ENCODE results near the gene SERINC5. TPM values are rescaled to one million over a fixed set of nuclear protein-coding genes. Genes with fewer than 3 reads are reported as not detected.

Gene SERINC5
- total and polyA plus RNA-seq, 8 donors = 36.7 to 80.7 (median 47.1) TPM

- Histone ChIP-seq H3K9me3 (no peaks in the 10 kb centered on the region), H3K36me3 (peaks cover 0 to 6% of the 10 kb centered on the region in 2 donors), H3K27ac (no peak overlapping the region), H3K27me3 (no peaks in the 10 kb centered on the region), H3K4me1 (peaks cover 6 to 20% of the 10 kb centered on the region in 2 donors), H3K4me3 (no peak overlapping the region)
- intact Hi-C loops (cut with DNase I) = no loop called here
- TF ChIP-seq, protein P1, sequence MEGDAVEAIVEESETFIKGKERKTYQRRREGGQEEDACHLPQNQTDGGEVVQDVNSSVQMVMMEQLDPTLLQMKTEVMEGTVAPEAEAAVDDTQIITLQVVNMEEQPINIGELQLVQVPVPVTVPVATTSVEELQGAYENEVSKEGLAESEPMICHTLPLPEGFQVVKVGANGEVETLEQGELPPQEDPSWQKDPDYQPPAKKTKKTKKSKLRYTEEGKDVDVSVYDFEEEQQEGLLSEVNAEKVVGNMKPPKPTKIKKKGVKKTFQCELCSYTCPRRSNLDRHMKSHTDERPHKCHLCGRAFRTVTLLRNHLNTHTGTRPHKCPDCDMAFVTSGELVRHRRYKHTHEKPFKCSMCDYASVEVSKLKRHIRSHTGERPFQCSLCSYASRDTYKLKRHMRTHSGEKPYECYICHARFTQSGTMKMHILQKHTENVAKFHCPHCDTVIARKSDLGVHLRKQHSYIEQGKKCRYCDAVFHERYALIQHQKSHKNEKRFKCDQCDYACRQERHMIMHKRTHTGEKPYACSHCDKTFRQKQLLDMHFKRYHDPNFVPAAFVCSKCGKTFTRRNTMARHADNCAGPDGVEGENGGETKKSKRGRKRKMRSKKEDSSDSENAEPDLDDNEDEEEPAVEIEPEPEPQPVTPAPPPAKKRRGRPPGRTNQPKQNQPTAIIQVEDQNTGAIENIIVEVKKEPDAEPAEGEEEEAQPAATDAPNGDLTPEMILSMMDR (IDR thresholded peaks at IDR 0.05) = no peak
- ATAC-seq = no peak
- DNase-seq = no peak
Observed at GRCh38 chr5:80072103-80073073, 183.5 kb downstream of the SERINC5 start.

DNA sequence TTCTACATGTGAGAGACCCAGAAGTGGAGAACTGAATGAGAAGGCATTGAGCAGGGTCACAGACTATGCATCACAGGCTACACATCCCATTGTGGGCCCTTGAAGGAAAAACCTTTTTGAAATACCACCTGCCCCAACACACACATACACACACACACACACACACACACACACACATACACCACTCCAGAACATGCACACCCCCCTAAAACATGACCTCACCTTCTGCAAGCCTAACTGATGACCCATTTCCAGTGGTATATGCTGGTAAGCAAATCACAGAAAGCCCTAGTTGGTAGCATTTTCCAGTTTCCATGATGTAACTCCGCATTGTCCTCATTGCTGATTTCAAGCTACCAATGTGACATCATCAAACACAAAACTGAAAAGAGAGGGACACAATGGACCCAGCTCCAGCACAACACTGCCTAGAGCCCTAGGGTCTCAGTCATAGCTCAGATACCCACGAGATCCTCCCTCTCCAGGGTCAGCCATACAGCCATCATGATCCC lies 184.3 kb downstream of the SERINC5 start:
- TF ChIP-seq, protein P1 (IDR thresholded peaks at IDR 0.05) = no peak
- peaks cover 6 to 20% of the 10 kb centered on the region in 2 donors for H3K4me1 ChIP-seq
- no peaks in the 10 kb centered on the region for H3K36me3 ChIP-seq
- H3K9me3 ChIP-seq = no peaks in the 10 kb centered on the region
- no peak for DNase-seq
- H3K27ac ChIP-seq = no peak overlapping the region
- ATAC-seq = no peak
- H3K27me3 ChIP-seq = no peaks in the 10 kb centered on the region
- intact Hi-C loops (cut with DNase I) = no loop called here
- H3K4me3 ChIP-seq = no peak overlapping the region

- Histone ChIP-seq H3K4me3 (no peak overlapping the region), H3K27me3 (no peaks in the 10 kb centered on the region), H3K27ac (peak overlapping the region in 1 of 2 donors; percentile 48), H3K4me1 (peaks cover 6 to 20% of the 10 kb centered on the region in 2 donors), H3K9me3 (no peaks in the 10 kb centered on the region), H3K36me3 (no peaks in the 10 kb centered on the region)
- TF ChIP-seq, protein P1 (IDR thresholded peaks at IDR 0.05) = no peak
- ATAC-seq (no peak), DNase-seq (no peak)
- intact Hi-C loops (cut with DNase I) = no loop called here
Observed at GRCh38 chr5:80070338-80071056, 185.4 kb downstream of the SERINC5 start.

GRCh38 chr5:80069918-80070318 lies 185.9 kb downstream of the SERINC5 start:
- ATAC-seq = peak; percentile 98
- peak in 2 of 4 donors; percentile 48 to 67 for DNase-seq
- Histone ChIP-seq H3K9me3 (no peaks in the 10 kb centered on the region), H3K4me1 (peaks cover 6 to 20% of the 10 kb centered on the region in 2 donors), H3K4me3 (no peak overlapping the region), H3K36me3 (no peaks in the 10 kb centered on the region), H3K27me3 (no peaks in the 10 kb centered on the region), H3K27ac (peak overlapping the region; percentile 48 to 62)
- TF ChIP-seq, protein P1 (IDR thresholded peaks at IDR 0.05) = no peak
- intact Hi-C loops (cut with DNase I) = no loop called here

All from left lung (tissue), 10 donors.